OCI-LY7 (cell line): ENCODE results near the gene THTPA. TPM values are rescaled to one million over a fixed set of nuclear protein-coding genes. Genes with fewer than 3 reads are reported as not detected.

Experiments
- BruUV-seq: library from RNA; stranded (reverse); fragments of 400-500 nt; replicated peaks from 2 replicates; lab custom pipeline; 2021; lab: Mats Ljungman, UMichigan
- CTCF ChIA-PET: fragments of 300-600 bp; sonication (Branson Sonifier 250); formaldehyde crosslinking; loops from one replicate; lab custom pipeline; 2022; ENCODE audit warnings: antibody characterized with exemption; ENCODE audit not compliant: unreplicated experiment; lab: Charles Lee
- POLR2A ChIA-PET: fragments of 300-600 bp; sonication (Branson Sonifier 250); formaldehyde crosslinking; loops from one replicate; lab custom pipeline; 2022; ENCODE audit warnings: antibody characterized with exemption; lab: Charles Lee
- DNase-seq: peaks from one replicate; pipeline ENCODE4 v3.0.0-alpha.2; 2015; ENCODE audit warnings: low spot score
- H2AFZ ChIP-seq: fragments of 200-600 bp; sonication (generic), shearing (Covaris generic); 2 replicates; pipeline ENCODE4 v1.6.1; 2014; ENCODE audit warnings: mild to moderate bottlenecking, antibody characterized with exemption, low read length, moderate library complexity
- H3K27ac ChIP-seq: fragments of 200-600 bp; sonication (generic); 2 replicates; pipeline ENCODE4 v1.5.1; 2014; ENCODE audit warnings: mixed run types, low read depth, mild to moderate bottlenecking, moderate library complexity, low read length, inconsistent platforms; ENCODE audit not compliant: poor library complexity, severe bottlenecking
- H3K36me3 ChIP-seq: fragments of 200-600 bp; sonication (generic); 2 replicates; pipeline ENCODE4 v1.6.1; 2014; ENCODE audit warnings: mild to moderate bottlenecking, antibody characterized with exemption, low read length, moderate library complexity, mixed read lengths; ENCODE audit not compliant: insufficient read depth
- H3K4me1 ChIP-seq: fragments of 200-600 bp; sonication (generic); 2 replicates; pipeline ENCODE4 v1.5.1; 2014; ENCODE audit warnings: mild to moderate bottlenecking, low read length; ENCODE audit not compliant: insufficient read depth, poor library complexity, severe bottlenecking
- H3K4me2 ChIP-seq: fragments of 200-600 bp; sonication (generic); 2 replicates; pipeline ENCODE4 v1.6.1; 2014; ENCODE audit warnings: mild to moderate bottlenecking, low read length
- H3K4me3 ChIP-seq: fragments of 200-600 bp; sonication (generic); 2 replicates; pipeline ENCODE4 v1.5.1; 2014; ENCODE audit warnings: mild to moderate bottlenecking, low read depth, low read length; ENCODE audit not compliant: poor library complexity, severe bottlenecking
- H3K79me2 ChIP-seq: fragments of 200-600 bp; sonication (generic); 2 replicates; pipeline ENCODE4 v1.6.1; 2016; ENCODE audit warnings: low read depth, mild to moderate bottlenecking, low read length, moderate library complexity, mixed read lengths; ENCODE audit not compliant: insufficient read depth
- H3K9me2 ChIP-seq: fragments of 200-600 bp; sonication (generic); 2 replicates; pipeline ENCODE4 v1.6.1; 2016; ENCODE audit warnings: mild to moderate bottlenecking, low read length, mixed read lengths; ENCODE audit not compliant: insufficient read depth
- H3K9me3 ChIP-seq: fragments of 200-600 bp; sonication (generic); 2 replicates; pipeline ENCODE4 v1.6.1; 2014; ENCODE audit warnings: mild to moderate bottlenecking, mixed run types, low read length, mixed read lengths
- H4K20me1 ChIP-seq: fragments of 200-600 bp; sonication (generic); 2 replicates; pipeline ENCODE4 v1.6.1; 2014; ENCODE audit warnings: mild to moderate bottlenecking, antibody characterized with exemption, low read length, moderate library complexity, mixed read lengths; ENCODE audit not compliant: insufficient read depth
- CTCF ChIP-seq: fragments of 200-600 bp; sonication (generic); conservative IDR thresholded peaks from 2 replicates; pipeline ENCODE4 v1.5.1; 2014; ENCODE audit warnings: mild to moderate bottlenecking, antibody characterized with exemption, low read length, moderate library complexity, mixed read lengths
- EZH2phosphoT487 ChIP-seq: fragments of 200-600 bp; sonication (generic); IDR thresholded peaks from 2 replicates; pipeline ENCODE4 v1.6.1; 2018; ENCODE audit warnings: low read depth, borderline replicate concordance, mild to moderate bottlenecking, mixed run types, antibody characterized with exemption, low read length, moderate library complexity, mixed read lengths
- intact Hi-C: fragments of 100-400 bp; cut with micrococcal nuclease; formaldehyde crosslinking; loops from one replicate; pipeline ENCODE4 v1.10.0; 2022; ENCODE audit not compliant: unreplicated experiment
- total RNA-seq, 2 experiments: library from RNA; depleted of rRNA in 1 of 2; stranded (reverse); fragments of >200 nt in 1 of 2; shearing (Covaris generic) in 1 of 2; gene quantifications; 2 replicates each; pipeline ENCODE4 v1.2.3, GENCODE V29; 2014 to 2022

THTPA gene
- total RNA-seq, 2 experiments from 2014 or later = 15.4 to 28.6 TPM

- Histone ChIP-seq H3K4me1 (peaks cover 13% of the 10 kb centered on the region), H3K9me3 (no peaks in the 10 kb centered on the region), H3K27ac (no peak overlapping the region), H3K9me2 (no peaks in the 10 kb centered on the region), H3K4me3 (no peak overlapping the region), H2AFZ (no peak overlapping the region), H3K4me2 (no peak overlapping the region), H4K20me1 (no peaks in the 10 kb centered on the region; the same call in 1 of the 2 replicates), H3K79me2 (no peaks in the 10 kb centered on the region), H3K36me3 (no peaks in the 10 kb centered on the region)
- no peak for DNase-seq
- CTCF ChIA-PET = no interaction called here
- BruUV-seq = no TSS peak
- POLR2A ChIA-PET = interaction anchor here (0.6 kb wide), 1 partner anchor 9 kb away, joined by 3 read pairs; no protein-coding TSS in a partner anchor
- intact Hi-C loops = no loop called here
- TF ChIP-seq EZH2phosphoT487 (no peak), CTCF (no peak)
Measured at GRCh38 chr14:23548351-23549318, 7.4 kb upstream of the THTPA start.

- Histone ChIP-seq H3K9me2 (no peaks in the 10 kb centered on the region), H3K9me3 (no peaks in the 10 kb centered on the region), H3K27ac (no peak overlapping the region), H2AFZ (no peak overlapping the region), H3K4me1 (peaks cover 20% of the 10 kb centered on the region), H3K36me3 (no peaks in the 10 kb centered on the region), H3K4me3 (peak overlapping the region; percentile 80), H4K20me1 (no peaks in the 10 kb centered on the region; the same call in 1 of the 2 replicates), H3K79me2 (no peaks in the 10 kb centered on the region), H3K4me2 (peak overlapping the region; percentile 99)
- TF ChIP-seq CTCF (no peak), EZH2phosphoT487 (no peak)
- CTCF ChIA-PET = no interaction called here
- DNase-seq = no peak
- intact Hi-C loops = loop anchor here (10.0 kb wide), 1 partner anchor 895 kb away; the partner anchor contains the start of gene SDR39U1
- POLR2A ChIA-PET = interaction anchor here (1.0 kb wide), 1 partner anchor 14 kb away, joined by 3 read pairs; no protein-coding TSS in a partner anchor
- BruUV-seq = no TSS peak
Measured at GRCh38 chr14:23550131-23550811, 5.8 kb upstream of the THTPA start.
